Endothelial cell of umbilical vein (primary cell): Measurements from ENCODE around the gene PRKD1. TPM values are rescaled to one million over a fixed set of nuclear protein-coding genes. Genes with fewer than 3 reads are reported as not detected.

ENCODE experiments used
- BruUV-seq: library from RNA; stranded (reverse); fragments of 400-500 nt; replicated peaks from 2 replicates; lab custom pipeline; 2021; lab: Mats Ljungman, UMichigan
- CTCF ChIA-PET: fragments of 300-600, 350-600 bp; sonication (Branson Sonifier 250); formaldehyde crosslinking; loops from one replicate; lab custom pipeline; 2021; ENCODE audit warnings: antibody characterized with exemption, inconsistent platforms; lab: Charles Lee
- POLR2A ChIA-PET: fragments of 300-600, 350-600 bp; sonication (Branson Sonifier 250); formaldehyde crosslinking; loops from one replicate; lab custom pipeline; 2021; ENCODE audit warnings: antibody characterized with exemption, inconsistent platforms; lab: Charles Lee
- DNase-seq: peaks from one replicate; pipeline ENCODE4 v3.0.0-alpha.2; 2011; ENCODE audit warnings: low read depth, low spot score
- FAIRE-seq: peaks from 2 replicates; lab custom pipeline; 2011; peaks lifted over from hg19 to GRCh38; lab: Jason Lieb, UNC
- H2AFZ ChIP-seq: 2 replicates; pipeline ENCODE4 v1.6.0; 2012; ENCODE audit warnings: low read depth, low read length, control low read depth, inconsistent platforms
- H3K27ac ChIP-seq: 2 replicates; pipeline ENCODE4 v1.5.1; 2011; ENCODE audit warnings: low read depth, mild to moderate bottlenecking, control low read depth, low read length, moderate library complexity; ENCODE audit not compliant: insufficient read depth
- H3K27me3 ChIP-seq, 2 experiments: 2 replicates each; pipeline versions ENCODE4 v1.6.0 to v1.6.1; 2011; ENCODE audit warnings: low read length in 2 of 2, mixed read lengths in 1 of 2; ENCODE audit not compliant: control insufficient read depth in 2 of 2, insufficient read depth in 2 of 2
- H3K36me3 ChIP-seq, 2 experiments: 2 replicates in 1 of 2; 3 replicates in 1 of 2; pipeline ENCODE4 v1.5.1; 2011; ENCODE audit warnings: low read length in 2 of 2, mild to moderate bottlenecking in 1 of 2, moderate library complexity in 1 of 2; ENCODE audit not compliant: control insufficient read depth in 2 of 2, insufficient read depth in 2 of 2; ENCODE audit errors: extremely low read depth in 1 of 2
- H3K4me1 ChIP-seq: 3 replicates; pipeline ENCODE4 v1.5.1; 2011; ENCODE audit warnings: mild to moderate bottlenecking, low read length; ENCODE audit not compliant: control insufficient read depth, insufficient read depth; ENCODE audit errors: extremely low read depth
- H3K4me2 ChIP-seq: 2 replicates; pipeline ENCODE4 v1.6.1; 2011; ENCODE audit warnings: low read length, control low read depth, mixed read lengths; ENCODE audit not compliant: insufficient read depth
- H3K4me3 ChIP-seq, 3 experiments: fragments of 200-600 bp in 1 of 3; sonication (generic), shearing (Covaris generic) in 1 of 3; replicated peaks in 1 of 3; 2 replicates each; pipeline ENCODE4 v1.5.1; 2011 to 2016; ENCODE audit warnings: control low read depth in 3 of 3, low read length in 3 of 3, mild to moderate bottlenecking in 2 of 3, inconsistent platforms in 1 of 3, low read depth in 1 of 3, moderate library complexity in 1 of 3; ENCODE audit not compliant: insufficient read depth in 1 of 3
- H3K79me2 ChIP-seq: 2 replicates; pipeline ENCODE4 v1.6.0; 2012; ENCODE audit warnings: low read length, inconsistent platforms; ENCODE audit not compliant: control insufficient read depth, insufficient read depth
- H3K9ac ChIP-seq: replicated peaks from 2 replicates; pipeline ENCODE3; 2011; ENCODE audit warnings: low read length, control low read depth; ENCODE audit not compliant: insufficient read depth; ENCODE audit errors: extremely low read depth
- H3K9me1 ChIP-seq: replicated peaks from 3 replicates; pipeline ENCODE4 v1.6.0; 2011; ENCODE audit warnings: mild to moderate bottlenecking, low read length; ENCODE audit not compliant: control insufficient read depth, insufficient read depth; ENCODE audit errors: extremely low read depth
- H3K9me3 ChIP-seq: replicated peaks from 2 replicates; pipeline ENCODE4 v1.5.1; 2012; ENCODE audit warnings: low read length, inconsistent platforms; ENCODE audit not compliant: control insufficient read depth, insufficient read depth
- H4K20me1 ChIP-seq: replicated peaks from 2 replicates; pipeline ENCODE3; 2011; ENCODE audit warnings: mild to moderate bottlenecking, low read length; ENCODE audit not compliant: control insufficient read depth, insufficient read depth; ENCODE audit errors: extremely low read depth
- CTCF ChIP-seq, 2 donors: IDR thresholded peaks; 1 replicate in 1 of 2; 2 replicates in 1 of 2; pipeline ENCODE4 v1.5.1; 2011; ENCODE audit warnings: low read length in 2 of 2, mild to moderate bottlenecking in 2 of 2, moderate library complexity in 2 of 2, control low read depth in 1 of 2, inconsistent platforms in 1 of 2, low read depth in 1 of 2; ENCODE audit not compliant: insufficient read depth in 1 of 2; ENCODE audit errors: extremely low read depth in 1 of 2
- EZH2 ChIP-seq: IDR thresholded peaks from 2 replicates; pipeline ENCODE4 v1.6.1; 2012; ENCODE audit warnings: borderline replicate concordance, low read depth, mild to moderate bottlenecking, moderate library complexity, low read length, inconsistent platforms; ENCODE audit not compliant: severe bottlenecking
- FOS ChIP-seq: IDR thresholded peaks from 2 replicates; pipeline ENCODE4 v1.6.1; 2011; ENCODE audit warnings: mild to moderate bottlenecking, low read length, moderate library complexity, borderline replicate concordance; ENCODE audit not compliant: insufficient read depth
- GATA2 ChIP-seq: IDR thresholded peaks from 2 replicates; pipeline ENCODE4 v1.7.0; 2011; ENCODE audit warnings: low read depth, mild to moderate bottlenecking, moderate library complexity, mixed read lengths, low read length; ENCODE audit not compliant: insufficient read length, insufficient read depth
- JUN ChIP-seq: IDR thresholded peaks from 2 replicates; pipeline ENCODE4 v1.6.1; 2011; ENCODE audit warnings: borderline replicate concordance, low read depth; ENCODE audit not compliant: insufficient read length, insufficient read depth
- MAX ChIP-seq: IDR thresholded peaks from 2 replicates; pipeline ENCODE4 v1.6.1; 2011; ENCODE audit not compliant: insufficient read depth, insufficient read length
- MYC ChIP-seq: IDR thresholded peaks from one replicate; pipeline ENCODE4 v1.6.1; 2011; ENCODE audit warnings: mild to moderate bottlenecking, low read depth, low read length
- POLR2A ChIP-seq: IDR thresholded peaks from 2 replicates; pipeline ENCODE4 v1.6.1; 2012; ENCODE audit warnings: low read depth, mild to moderate bottlenecking, control low read depth, low read length
- POLR2AphosphoS5 ChIP-seq: IDR thresholded peaks from 2 replicates; pipeline ENCODE4 v1.6.1; 2012; ENCODE audit warnings: low read depth, mild to moderate bottlenecking, control low read depth, low read length, moderate library complexity; ENCODE audit not compliant: insufficient read depth
- dilution Hi-C: fragments of 300-500 bp; cut with MboI; formaldehyde crosslinking; loops from one replicate; pipeline ENCODE4 v1.15.0; 2019; ENCODE audit warnings: low sequenced_read_pairs; ENCODE audit not compliant: extremely low pct_ligation_motif_present
- intact Hi-C: fragments of 100-400 bp; cut with micrococcal nuclease; formaldehyde crosslinking; loops from one replicate; pipeline ENCODE4 v1.10.0; 2022
- polyA plus RNA-seq, 4 experiments: library from polyadenylated mRNA; depleted of rRNA in 3 of 4; stranded (reverse) in 3 of 4; unstranded in 1 of 4; fragments of >200 nt; gene quantifications; 2 replicates each; pipeline versions ENCODE4 v1.2.1 to v1.2.3, GENCODE V29; 2011 to 2012; ENCODE audit warnings: missing spikeins in 1 of 4
- total RNA-seq: library from RNA; stranded (reverse); gene quantifications from 2 replicates; pipeline ENCODE4 v1.2.3, GENCODE V29; 2021

PRKD1 gene
- total and polyA plus RNA-seq, 2 donors (not counting 3 experiments of a cell fraction or from before 2014, with no cell fraction given): 3.9 to 10.9 TPM

- no peak overlapping the region for H3K27ac ChIP-seq
- dilution Hi-C loops: no loop called here
- TF ChIP-seq MYC (no peak), MAX (no peak)
- H2AFZ ChIP-seq: no peak overlapping the region
- no TSS peak for BruUV-seq
- no peaks in the 10 kb centered on the region for H3K9me1 ChIP-seq
- H3K27me3 ChIP-seq: no peaks in the 10 kb centered on the region
- no peaks in the 10 kb centered on the region for H4K20me1 ChIP-seq
- H3K4me1 ChIP-seq: no peaks in the 10 kb centered on the region
- intact Hi-C loops: no loop called here
- POLR2A ChIA-PET: no interaction called here
- H3K79me2 ChIP-seq: no peaks in the 10 kb centered on the region
- no peak overlapping the region for H3K4me2 ChIP-seq
- FAIRE-seq: no peak
- no peak overlapping the region for H3K4me3 ChIP-seq
- H3K9ac ChIP-seq: no peak overlapping the region
- H3K9me3 ChIP-seq: no peaks in the 10 kb centered on the region
- no peak for DNase-seq
- no peaks in the 10 kb centered on the region for H3K36me3 ChIP-seq
- CTCF ChIA-PET: no interaction called here
Observed at GRCh38 chr14:29940482-29940881, 12.8 kb upstream of the PRKD1 start.

- FAIRE-seq: no peak
- Histone ChIP-seq H3K9me1 (no peaks in the 10 kb centered on the region), H3K9ac (no peak overlapping the region), H3K9me3 (no peaks in the 10 kb centered on the region), H3K79me2 (no peaks in the 10 kb centered on the region), H3K27me3 (peaks cover 0 to 7% of the 10 kb centered on the region in 2 experiments), H4K20me1 (no peaks in the 10 kb centered on the region), H3K36me3 (no peaks in the 10 kb centered on the region), H2AFZ (no peak overlapping the region), H3K4me3 (no peak overlapping the region), H3K4me2 (no peak overlapping the region), H3K4me1 (no peaks in the 10 kb centered on the region), H3K27ac (no peak overlapping the region)
- dilution Hi-C loops (no loop called here), intact Hi-C loops (loop anchor here (10.0 kb wide), 1 partner anchor 362 kb away; no protein-coding TSS in a partner anchor)
- POLR2A ChIA-PET: no interaction called here
- CTCF ChIA-PET: interaction anchor here (1.0 kb wide), 2 partner anchors 277 to 347 kb away, joined by 3 to 4 read pairs; no protein-coding TSS in a partner anchor
- no peak for DNase-seq
- no TSS peak for BruUV-seq
- no peak for TF ChIP-seq JUN
- no peak for TF ChIP-seq POLR2A
- no peak for TF ChIP-seq POLR2AphosphoS5
- no peak for TF ChIP-seq MYC
- TF ChIP-seq EZH2: no peak
- TF ChIP-seq FOS: no peak
- no peak for TF ChIP-seq CTCF (IDR thresholded peaks at IDR 0.05; ENCODE audit: extremely low read depth in 1 of 2, insufficient read depth in 1 of 2, low read depth in 1 of 2, low read length in 2 of 2)
- no peak for TF ChIP-seq MAX
- no peak for TF ChIP-seq GATA2
Observed at GRCh38 chr14:29937116-29937515, 9.5 kb upstream of the PRKD1 start.
